Stimulated activated CD4-positive, alpha-beta T cell treated with anti-CD3 and anti-CD28 coated beads, Interleukin-15, amount 100 ng/mL, for 48 hours (primary cell): ENCODE data around the gene LGSN.
"Not testable (repeated sequence)": the region's sequence is repeated elsewhere in the genome, so short reads cannot be mapped to it uniquely, and the experiment has no call there.

Source experiments
- DNase-seq, 2 donors: peaks; one replicate each; pipeline ENCODE4 v3.0.0-alpha.2; 2020; ENCODE audit warnings: low read depth in 2 of 2

LGSN gene

GRCh38 chr6:63236398-63236817 is 83.4 kb downstream of the LGSN start:
- no peak for DNase-seq

DNA sequence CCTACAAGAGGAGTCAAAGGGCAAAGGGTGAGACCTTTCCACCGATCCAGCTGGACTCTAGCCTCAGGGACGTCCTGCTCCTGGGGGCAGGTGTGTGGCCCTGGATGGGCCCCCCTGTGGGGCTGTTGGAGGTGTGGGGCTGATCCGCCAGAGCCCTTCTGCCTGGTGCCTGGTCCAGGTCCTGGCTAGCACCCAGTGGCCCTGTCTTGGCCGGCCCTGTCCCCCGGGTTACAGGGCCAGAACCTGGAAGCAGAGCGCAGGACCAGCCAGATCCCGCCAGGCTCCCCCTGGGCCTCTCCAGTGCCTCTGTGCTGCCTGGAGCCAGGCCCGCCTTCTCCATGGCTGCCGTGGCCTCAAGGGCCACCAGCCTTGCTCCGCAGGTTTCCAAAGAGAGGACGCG is 89.3 kb downstream of the LGSN start:
- not testable (repeated sequence) for DNase-seq

DNA sequence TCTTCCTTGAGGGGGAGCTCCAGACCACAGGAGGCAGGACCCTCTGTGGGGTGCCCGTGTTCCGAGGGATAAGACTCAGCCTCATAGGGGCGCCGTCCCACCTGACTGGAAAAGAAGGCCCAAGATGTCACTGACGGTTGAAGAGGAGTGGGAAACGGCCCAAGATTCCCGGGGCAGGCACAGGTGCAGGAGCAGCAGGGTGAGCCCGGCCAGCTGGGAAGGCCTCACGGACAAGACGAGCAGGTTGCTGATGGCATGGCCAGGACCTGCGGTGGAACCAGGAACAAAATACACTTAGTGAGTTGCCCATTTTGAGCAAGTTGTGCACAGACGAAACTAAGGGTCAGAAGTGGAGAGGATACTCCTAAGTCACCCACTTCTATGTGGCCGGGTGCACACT is 89.8 kb downstream of the LGSN start:
- DNase-seq = not testable (repeated sequence)

GRCh38 chr6:63227928-63228894 is 91.6 kb downstream of the LGSN start:
- DNase-seq = not testable (repeated sequence)

DNA sequence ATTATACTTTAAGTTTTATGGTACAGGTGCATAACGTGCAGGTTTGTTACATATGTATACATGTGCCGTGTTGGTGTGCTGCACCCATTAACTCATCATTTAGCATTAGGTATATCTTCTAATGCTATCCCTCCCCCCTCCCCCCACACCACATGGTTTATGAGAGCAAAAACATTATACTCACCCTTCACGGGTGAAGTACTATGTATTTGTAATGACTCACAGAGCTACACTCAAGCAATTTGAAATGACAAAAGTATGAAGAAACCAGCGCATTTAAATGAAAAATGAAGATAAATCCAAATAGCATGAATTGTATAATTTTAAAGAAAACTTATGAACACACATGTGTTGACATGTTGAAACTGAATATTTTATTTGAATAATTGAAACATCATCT is 93.8 kb downstream of the LGSN start:
- not testable (repeated sequence) for DNase-seq
